ELF-1 (cell line): ENCODE data around the gene PLA2G4A.
A peak's percentile ranks its signal among the peaks of the same experiment; 100 is the strongest.

Experiments used
- DNase-seq: peaks from one replicate; pipeline ENCODE4 v3.0.0-alpha.2; 2016; ENCODE audit warnings: low read depth, low spot score

Gene PLA2G4A

DNA sequence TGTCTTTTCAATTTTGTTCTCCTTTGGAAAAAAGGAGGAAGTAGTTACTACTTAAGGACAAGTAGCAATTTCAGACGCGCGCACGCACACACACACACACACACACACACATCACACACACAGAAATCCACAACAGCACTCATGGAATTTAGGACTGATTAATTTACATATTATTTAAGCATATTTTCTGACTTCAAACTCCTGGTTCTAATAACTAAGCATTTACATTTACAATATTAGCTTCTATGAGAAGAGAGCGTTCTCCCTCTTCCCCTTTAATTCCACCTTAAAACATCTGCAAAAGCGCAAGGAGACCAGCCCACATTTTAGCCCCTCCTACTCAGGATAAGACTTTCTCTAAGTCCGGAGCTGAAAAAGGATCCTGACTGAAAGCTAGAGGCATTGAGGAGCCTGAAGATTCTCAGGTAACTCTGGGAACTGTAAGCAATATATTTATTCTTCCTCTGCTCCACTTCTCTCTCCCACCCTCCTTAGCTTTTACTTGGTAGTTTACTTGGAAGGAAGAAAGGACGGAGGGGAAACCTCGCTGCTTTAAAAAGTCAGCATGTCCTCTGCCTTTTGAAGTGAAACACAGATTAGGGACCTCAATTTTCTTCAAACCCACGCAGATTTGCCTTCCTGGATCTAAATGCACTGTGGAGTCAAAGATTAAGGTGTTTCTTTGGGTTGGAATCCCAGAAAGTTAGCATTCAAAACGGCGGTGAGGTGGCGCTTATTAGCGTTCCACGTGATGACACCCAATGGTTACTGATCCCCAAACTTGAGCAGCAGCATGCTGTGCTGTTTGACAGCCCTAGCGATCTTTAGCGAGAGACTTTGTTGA lies at the start of gene PLA2G4A:
Gene PLA2G4A, plus strand, starts transcription at position 339 of the 844 bp plus-strand sequence. CDS start 25,406 bp downstream, outside the sequence.
- DNase-seq = peak; percentile 19

DNA sequence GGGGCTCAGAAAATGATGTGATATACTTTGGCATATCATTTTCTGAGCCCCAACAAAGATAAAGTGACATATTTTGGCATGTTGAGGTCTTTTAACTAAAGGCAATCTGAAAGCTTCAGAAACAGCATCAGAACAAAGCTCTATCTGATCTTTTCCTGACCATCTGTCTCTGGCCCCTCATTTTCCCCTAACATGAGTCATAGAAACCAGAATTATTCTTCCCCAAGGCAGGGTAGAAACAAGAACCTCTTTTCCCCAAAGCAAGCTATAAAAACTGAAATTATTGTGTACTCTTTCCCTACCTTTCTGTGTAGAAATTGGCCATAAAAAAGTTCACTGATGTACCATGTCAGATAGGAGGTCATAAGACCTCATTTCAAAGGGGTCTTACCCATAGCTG lies 48.7 kb upstream of the PLA2G4A start:
- DNase-seq = no peak

DNA sequence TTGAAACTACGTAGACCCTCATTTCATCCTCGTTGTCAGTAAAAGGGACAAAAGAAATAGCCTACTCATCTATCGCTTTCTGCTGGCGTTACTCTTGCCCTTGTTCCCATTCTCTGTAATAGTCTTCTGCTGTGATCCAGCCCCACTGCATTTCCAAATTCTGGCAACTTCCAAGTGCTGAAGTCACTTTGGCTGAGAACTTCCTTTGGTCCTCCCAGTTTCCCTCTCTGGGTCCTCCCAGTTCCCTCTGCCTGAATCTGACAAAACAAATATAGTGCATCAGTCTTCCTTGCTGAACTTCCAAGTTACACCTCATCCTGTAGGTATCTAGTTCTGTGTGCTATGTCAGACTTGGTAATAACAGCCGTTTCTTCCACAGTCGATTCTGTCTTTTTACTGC lies 47.0 kb upstream of the PLA2G4A start:
- no peak for DNase-seq

DNA sequence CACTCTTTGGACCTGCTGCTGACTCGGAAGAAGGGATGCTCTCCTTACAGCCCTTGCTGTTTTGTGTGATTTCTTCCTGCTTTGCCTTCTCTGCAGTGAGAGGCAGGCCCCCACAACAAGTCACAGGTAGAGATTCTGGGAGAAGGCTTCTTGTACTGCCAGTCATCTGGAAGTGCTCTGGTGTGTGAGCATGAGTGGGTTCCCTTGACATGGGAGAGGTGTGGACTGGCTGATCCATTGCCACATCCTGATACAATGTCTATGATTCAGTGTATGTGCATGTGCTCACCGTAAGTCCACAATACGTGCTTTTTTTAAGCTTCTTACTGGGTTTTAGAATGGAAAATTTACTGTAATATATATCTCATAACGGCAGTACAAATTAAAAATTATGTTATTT lies 46.0 kb upstream of the PLA2G4A start:
- DNase-seq = no peak

DNA sequence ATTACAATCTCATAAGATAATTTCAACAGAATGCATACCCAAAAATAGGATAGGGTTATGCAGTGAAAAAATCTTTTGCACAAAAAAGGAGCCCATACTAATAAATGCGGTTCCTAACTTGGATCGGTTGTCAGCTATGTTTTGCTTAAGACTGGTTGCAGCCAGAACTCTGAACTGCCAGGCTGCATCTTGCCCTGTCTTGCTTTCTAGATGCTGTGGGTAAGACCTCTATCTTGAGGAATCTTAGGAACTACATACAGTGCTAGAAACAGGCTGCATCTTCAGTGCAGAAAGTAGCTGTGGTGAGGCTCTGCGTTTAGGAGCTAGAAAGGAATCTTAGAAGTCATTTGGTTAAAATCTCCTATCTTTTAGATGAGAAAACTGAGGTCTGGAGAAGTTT lies 45.6 kb upstream of the PLA2G4A start:
- DNase-seq = no peak

DNA sequence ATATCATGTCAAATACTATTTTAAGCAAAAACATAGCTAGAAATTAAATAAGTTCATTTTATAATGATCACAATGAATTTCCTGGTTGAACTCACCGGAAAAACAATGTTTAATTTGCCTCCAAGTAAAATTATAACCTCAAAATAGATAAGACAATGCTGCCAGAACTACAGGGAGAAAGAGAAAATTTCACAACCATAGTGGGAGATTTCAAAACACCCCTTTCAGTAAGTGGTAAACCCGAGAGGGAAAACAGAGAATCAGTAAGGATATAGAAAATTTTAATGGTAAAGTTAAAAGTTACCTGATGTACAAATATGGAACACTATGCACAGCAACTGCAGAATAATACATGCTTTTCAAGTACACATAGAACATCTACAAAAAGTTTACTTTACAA lies 43.2 kb upstream of the PLA2G4A start:
- DNase-seq = no peak

DNA sequence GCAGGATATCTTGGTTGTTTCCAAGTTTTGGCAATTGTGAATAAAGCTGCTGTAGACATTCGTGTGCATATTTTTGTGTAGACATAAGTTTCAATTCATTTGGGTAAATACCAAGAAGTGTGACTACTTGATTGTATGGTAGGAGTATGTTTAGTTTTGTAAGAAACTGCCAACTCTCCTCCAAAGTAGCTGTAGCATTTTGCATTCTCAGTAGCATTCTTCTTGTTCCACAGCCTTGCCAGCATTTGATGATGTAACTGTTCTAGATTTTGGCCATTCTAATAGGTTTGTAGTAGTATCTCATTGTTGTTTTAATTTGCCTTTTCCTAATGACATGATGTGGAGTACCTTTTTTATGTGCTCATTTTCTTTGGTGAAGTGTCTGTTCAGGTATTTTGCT lies 38.6 kb upstream of the PLA2G4A start:
- DNase-seq = no peak

DNA sequence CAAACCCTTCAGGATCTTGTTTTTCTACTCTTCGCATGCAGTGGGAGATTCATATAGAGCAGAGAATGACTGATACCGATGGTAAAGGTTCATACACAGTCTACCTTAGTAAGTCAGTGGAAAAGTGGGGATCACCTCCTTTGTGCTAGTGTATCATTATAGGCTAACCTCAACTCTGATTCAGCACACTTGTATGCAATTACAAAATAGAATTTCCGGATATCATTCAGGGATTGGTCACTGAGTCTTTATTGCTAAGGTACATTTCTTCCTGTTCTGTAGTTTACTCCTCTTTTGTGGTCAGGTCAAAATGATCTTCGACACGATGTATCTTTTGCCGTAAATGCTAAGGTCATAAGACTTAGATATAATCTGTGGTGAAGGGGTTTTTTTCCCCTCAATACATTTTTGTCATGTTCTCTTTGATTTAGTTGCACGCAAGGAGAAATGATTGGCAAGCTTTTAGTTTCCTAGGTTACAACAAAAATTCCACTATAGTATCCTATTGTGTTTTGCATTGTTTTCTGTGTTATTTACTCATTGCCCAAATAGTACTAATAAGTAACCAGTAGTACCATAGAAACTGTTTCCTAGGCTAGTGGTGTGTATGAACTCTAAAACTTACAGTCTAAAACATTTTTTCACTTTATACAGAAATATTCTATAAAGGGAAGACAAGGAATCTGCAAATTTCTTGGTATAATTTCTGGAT lies 35.7 kb upstream of the PLA2G4A start:
- DNase-seq = no peak

DNA sequence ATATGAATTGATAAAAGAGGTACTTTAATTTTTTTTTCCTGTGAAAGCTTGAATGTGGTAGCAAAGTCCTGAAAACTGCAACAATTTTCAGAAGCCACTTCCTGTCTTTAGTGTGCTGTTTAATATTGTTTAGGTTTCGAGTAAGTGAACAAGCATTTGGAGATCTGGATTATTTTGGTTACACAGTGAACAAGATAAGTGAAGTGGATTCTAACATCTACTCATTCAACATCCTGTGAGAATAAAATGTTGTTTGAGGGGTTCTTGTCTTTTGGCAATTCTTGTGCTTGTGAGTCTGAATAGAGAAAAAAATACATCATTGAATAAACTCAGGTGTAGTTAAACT lies 35.2 kb upstream of the PLA2G4A start:
- DNase-seq = no peak

DNA sequence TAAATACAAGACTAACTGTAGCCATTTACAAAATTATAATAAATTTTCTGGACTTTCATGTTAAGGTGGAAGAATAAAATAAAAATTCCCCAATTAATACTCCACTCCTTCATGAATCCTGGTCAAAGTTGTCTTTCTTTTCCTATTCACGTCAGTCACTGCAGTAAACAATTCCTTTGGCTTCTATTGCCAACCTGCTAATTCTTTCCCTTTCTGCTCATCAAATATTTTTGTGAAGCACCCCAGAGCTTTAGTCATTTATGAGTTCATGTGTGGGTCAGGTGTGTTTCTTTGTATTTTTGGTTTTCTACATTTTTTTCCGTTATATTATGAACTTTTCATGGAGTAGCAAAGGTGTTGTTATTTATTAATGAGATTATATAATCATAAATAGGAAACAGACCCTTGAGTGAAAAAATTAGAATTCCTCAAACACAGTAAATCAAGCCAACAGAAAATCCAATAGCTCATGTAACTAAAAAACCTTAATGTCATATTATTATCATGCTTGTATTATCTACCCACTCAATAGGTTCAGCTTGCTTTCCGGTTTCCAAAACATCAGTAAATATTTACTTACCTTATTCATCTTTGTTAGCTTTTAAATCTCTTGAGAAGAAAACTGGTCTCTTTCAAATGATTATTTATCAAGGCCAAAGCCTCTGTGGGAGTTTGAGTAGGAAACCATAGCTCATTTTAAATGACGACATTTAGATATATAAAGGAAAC lies 29.6 kb upstream of the PLA2G4A start:
- DNase-seq = no peak

DNA sequence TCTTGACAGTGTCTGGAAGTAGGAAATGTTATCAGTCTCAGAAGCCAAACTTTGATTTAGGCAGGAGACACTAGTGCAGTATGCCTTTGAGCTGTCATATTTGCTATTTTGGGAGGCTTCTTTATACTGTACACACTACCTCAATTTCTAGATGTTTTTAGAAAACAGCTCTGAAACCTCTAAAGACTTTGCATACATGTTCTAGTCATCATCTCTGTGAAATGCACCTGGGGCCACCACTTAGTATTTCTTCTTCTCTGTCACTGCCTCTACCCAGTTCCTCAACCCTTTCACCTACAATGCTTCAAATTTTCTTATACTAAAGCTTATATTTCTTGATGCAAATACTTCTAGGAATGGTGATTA lies 29.1 kb upstream of the PLA2G4A start:
- DNase-seq = no peak

DNA sequence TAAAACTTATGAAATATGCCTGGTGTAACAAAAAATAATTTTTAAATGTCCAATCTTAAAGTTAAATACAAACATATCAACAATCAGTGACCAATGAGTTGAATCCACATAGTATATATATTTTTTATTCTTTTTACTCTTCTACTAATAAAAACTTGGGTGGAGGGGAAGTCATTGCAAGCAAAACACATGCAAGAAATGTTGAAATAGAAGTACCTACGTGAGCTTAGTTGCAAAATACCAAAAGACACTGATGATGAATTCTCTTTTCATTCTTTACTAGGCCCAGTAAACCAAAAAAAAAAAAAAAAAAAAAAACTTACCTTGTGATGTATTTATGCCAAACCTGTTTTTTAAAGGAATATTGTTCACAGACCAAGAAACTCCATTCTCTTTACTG lies 26.4 kb upstream of the PLA2G4A start:
- no peak for DNase-seq

DNA sequence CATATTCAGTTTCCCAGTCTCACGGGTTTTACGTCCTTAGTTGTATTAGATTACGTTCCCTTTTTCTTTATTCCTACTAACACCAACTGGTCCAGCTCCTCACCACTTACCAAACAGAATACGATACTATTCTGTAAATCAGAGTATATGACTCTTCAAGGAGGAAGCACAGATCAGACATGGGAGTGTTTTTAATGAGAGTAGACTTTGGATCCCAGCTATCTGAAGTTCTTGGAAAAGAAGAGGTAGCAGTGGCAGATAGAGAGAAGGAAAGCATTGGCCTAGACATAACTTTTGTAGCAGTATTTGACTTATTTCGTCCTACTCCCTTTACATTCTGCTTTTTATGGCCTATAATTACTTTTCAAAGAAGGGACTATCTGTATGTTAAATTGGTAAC lies 24.1 kb upstream of the PLA2G4A start:
- no peak for DNase-seq

DNA sequence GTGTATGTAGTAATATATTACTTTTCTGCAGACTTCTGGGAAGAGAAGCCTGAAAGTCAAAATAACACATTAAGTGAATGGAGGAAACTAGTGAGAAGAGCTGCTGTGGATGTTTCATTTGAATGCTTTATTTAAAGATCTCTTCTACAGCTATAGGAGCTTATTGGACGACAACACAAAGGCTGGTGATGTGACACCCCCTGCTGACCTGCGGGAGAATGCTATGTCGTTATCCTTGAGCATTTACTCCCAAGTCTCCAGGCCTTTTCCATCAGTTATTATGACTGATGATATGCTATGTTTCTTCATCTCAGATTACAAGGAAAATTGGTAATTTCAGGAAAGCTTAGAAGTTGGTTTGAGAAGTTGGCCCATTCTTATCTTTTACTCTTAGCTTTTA lies 22.3 kb upstream of the PLA2G4A start:
- DNase-seq = peak; percentile 7

DNA sequence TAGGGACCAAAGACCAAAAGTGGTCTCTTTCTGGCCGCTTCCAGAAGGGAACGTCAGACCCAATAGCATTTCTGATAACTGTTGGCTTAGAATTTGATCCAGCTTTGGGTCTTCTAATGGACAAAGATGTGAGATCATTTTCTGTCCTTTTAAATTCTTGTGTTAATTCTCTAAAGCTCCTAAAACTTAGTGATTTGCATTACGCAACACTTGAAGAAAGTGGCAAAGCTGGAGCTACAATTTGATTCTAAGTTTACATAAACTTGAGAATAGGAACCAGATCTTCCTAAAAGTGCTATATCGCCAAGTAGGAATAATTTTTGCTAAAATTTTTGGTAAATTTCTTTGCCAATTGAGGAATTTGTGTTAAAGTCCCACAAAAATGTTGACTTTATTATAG lies 21.6 kb upstream of the PLA2G4A start:
- DNase-seq = no peak

DNA sequence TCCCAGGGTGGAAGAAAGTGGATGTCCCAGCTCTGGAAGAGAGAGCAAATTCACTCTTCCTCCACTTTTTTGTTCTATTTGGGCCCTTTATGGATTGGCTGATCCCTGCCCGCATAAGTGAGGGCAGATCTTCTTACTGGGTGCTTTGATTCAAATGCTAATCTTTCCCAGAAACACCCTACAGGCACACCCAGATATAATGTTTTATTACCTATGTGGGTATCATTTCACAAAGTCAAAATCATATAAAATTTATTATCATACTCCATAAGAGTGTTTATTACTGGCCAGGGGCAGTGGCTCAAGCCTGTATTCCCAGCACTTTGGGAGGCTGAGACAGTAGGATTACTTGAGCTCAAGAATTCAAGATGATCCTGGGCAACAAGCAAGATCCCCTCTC lies 16.9 kb upstream of the PLA2G4A start:
- DNase-seq = no peak

DNA sequence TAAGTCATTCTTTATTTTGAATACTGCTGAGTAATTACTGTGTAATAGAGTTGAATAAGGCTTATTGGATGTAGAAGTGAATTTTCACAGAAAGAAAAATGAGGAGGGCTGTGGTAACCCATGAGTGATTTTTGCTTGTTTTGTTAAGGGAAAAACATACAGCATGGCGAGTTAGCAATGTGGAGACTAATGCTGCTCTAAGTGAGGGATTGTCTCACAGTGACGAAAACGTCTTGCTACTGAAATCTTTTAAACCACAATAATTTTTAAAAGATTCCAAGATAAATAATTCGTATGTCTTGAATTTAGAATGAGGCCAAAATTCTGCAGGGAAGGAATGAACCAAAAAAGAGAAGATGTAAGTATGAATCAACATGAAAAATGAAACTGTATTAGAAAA lies 16.2 kb upstream of the PLA2G4A start:
- DNase-seq = no peak

DNA sequence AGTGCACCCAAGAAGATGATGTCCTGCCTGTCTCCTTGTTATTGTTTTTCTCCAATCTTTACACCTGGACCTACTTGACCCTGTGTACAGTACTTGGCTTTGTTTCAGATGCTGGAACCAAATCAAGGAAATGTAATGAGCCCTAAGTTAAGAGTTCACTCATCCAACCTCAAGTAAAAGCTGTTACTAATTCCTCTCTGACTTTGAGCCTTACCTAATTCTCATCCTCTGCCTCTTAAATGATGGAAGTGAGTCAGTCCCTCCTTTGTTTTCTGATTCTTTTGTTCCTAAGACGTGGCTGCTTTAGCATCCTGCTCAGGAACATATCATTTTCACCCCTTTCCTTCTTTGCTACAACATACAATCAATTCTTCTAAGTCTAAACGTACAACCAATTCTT lies 15.3 kb upstream of the PLA2G4A start:
- no peak for DNase-seq

DNA sequence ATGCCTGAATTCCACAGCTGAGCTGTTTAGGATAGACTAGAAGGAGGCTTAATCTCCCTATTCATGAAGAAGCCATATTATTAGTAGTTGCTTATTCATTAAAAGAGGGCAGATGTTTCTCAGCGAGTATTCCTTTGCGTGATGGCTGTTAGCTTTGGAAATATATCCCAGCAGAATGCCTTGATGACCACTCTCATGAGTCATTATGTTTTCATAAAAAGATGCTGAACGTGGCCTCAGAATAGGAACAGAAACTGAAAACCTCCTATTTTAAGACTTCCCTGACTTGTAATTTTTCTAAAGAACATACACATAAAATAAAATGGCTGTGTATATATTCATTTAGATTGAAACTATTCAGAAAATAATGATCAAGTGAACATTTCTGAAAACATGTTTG lies 9.6 kb upstream of the PLA2G4A start:
- no peak for DNase-seq

DNA sequence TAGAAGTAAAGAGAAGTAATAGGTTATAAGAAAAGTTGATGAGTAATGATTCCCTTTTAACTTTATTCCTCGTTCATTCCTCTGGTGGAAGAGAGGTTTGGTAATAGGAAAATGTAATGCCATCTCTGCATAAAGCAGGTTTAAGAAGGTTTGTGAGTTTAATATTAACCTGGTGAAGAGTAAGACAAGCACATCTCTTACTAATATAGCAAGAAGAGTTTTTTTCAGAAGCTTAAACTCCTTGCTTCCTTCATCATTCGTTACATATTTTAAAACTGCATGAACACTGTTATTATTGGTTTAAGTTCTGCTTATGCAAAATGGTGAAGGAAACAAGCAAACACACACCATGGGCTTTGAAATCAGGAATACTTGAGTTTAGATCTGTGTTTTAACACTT lies 9.2 kb upstream of the PLA2G4A start:
- DNase-seq = no peak

DNA sequence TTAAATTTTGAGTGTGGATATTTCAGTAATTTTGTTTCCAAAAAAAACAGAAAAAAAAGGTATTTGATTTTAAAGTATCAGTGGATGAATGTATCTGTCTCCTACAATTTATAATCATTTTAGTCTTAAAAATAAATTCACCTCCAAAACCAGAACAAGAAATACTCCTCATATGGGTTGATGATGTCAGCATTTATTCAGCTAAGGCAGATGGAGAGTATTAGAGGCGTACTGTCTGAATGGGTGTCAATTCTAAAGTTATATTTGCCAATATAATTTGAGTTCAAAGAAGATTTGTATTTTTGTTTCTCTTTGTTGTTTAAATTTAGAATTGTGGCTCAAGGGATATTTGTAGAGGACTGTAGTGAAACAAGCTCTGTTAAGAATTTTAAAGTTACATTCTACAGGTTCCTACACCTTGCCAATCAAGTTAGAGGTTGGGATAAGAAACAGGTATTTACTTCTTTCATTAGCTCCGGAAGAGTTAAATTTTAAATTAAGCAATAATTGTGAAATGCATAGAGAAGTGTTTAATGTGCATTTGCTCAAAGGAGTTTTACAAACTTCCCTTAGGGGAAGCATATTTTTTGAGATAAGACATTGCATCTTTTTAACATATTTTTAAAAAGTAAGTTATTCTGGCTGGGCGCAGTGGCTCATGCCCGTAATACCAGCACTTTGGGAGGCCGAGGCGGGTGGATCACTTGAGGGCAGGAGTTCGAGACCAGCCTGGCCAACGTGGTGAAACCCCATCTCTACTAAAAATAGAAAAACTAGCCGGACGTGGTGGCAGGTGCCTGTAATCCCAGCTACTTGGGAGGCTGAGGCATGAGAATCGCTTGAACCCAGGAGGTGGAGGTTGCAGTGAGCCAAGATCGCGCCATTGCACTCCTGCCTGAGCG lies 1.2 kb downstream of the PLA2G4A start:
- no peak for DNase-seq

DNA sequence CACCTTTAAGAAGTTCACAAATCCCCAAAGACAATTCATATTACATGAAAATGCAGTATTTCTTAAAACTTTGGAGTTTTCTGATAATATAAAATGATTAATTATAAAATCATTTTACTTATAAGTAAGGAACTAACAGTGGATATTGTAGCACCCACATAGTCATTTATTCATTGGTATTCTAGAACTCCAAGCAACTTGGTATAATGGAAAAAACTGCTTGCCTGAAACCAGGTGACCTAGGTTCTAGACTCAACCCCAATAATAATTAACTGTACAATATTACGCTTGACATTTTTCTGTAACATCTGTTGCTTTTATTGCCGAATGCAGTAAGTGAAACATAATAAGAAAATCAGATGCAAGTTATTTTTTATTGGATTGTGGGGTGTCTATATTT lies 2.4 kb downstream of the PLA2G4A start:
- no peak for DNase-seq
